ENCODE results near the gene TFAP2C.

TFAP2C gene

GRCh38 chr20:56636716-56637115 lies 7.6 kb downstream of the TFAP2C start:
- no peak overlapping the region for H2AFZ ChIP-seq (ENCODE audit: low read depth, low read length)
- H3K9ac ChIP-seq (ENCODE audit: low read depth, low read length) = no peak overlapping the region
- H3K4me1 ChIP-seq (ENCODE audit: insufficient read depth, low read length) = no peaks in the 10 kb centered on the region
- no peaks in the 10 kb centered on the region for H3K9me3 ChIP-seq (ENCODE audit: insufficient read depth, low read length, severe bottlenecking)
- peaks cover 28% of the 10 kb centered on the region for H3K27me3 ChIP-seq (ENCODE audit: insufficient read depth, low read length, poor library complexity)
- no peaks in the 10 kb centered on the region for H3K36me3 ChIP-seq (ENCODE audit: insufficient read depth, low read length)
- no peak overlapping the region for H3K4me2 ChIP-seq (ENCODE audit: insufficient read depth, low read length)
- H3K79me2 ChIP-seq (ENCODE audit: insufficient read depth, low read length) = no peaks in the 10 kb centered on the region
- ATAC-seq (ENCODE audit: insufficient read depth, low read depth) = no peak
- DNase-seq = no peak
- no peak overlapping the region for H3K27ac ChIP-seq (ENCODE audit: low read length)
- H3K4me3 ChIP-seq (ENCODE audit: low read depth in 1 of 2, low read length in 2 of 2) = no peak overlapping the region
- no peak for TF ChIP-seq EZH2 (IDR thresholded peaks at IDR 0.05; ENCODE audit: borderline replicate concordance, low read depth, low read length, severe bottlenecking)
- TF ChIP-seq CTCF (IDR thresholded peaks at IDR 0.05; ENCODE audit: borderline replicate concordance, extremely low read depth, low read length, poor library complexity, severe bottlenecking) = no peak
- H4K20me1 ChIP-seq (ENCODE audit: insufficient read depth, low read length) = no peaks in the 10 kb centered on the region

- DNase-seq (no peak), ATAC-seq (ENCODE audit: insufficient read depth, low read depth) (no peak)
- no peaks in the 10 kb centered on the region for H3K9me3 ChIP-seq (ENCODE audit: insufficient read depth, low read length, severe bottlenecking)
- H3K36me3 ChIP-seq (ENCODE audit: insufficient read depth, low read length) = no peaks in the 10 kb centered on the region
- no peak overlapping the region for H3K4me2 ChIP-seq (ENCODE audit: insufficient read depth, low read length)
- H2AFZ ChIP-seq (ENCODE audit: low read depth, low read length) = no peak overlapping the region
- no peaks in the 10 kb centered on the region for H3K4me1 ChIP-seq (ENCODE audit: insufficient read depth, low read length)
- H3K9ac ChIP-seq (ENCODE audit: low read depth, low read length) = no peak overlapping the region
- TF ChIP-seq EZH2 (IDR thresholded peaks at IDR 0.05; ENCODE audit: borderline replicate concordance, low read depth, low read length, severe bottlenecking) (no peak), CTCF (IDR thresholded peaks at IDR 0.05; ENCODE audit: borderline replicate concordance, extremely low read depth, low read length, poor library complexity, severe bottlenecking) (no peak)
- H3K79me2 ChIP-seq (ENCODE audit: insufficient read depth, low read length) = no peaks in the 10 kb centered on the region
- H3K27me3 ChIP-seq (ENCODE audit: insufficient read depth, low read length, poor library complexity) = peaks cover 28% of the 10 kb centered on the region
- H3K27ac ChIP-seq (ENCODE audit: low read length) = no peak overlapping the region
- no peak overlapping the region for H3K4me3 ChIP-seq (ENCODE audit: low read depth in 1 of 2, low read length in 2 of 2)
- H4K20me1 ChIP-seq (ENCODE audit: insufficient read depth, low read length) = no peaks in the 10 kb centered on the region
Measured at GRCh38 chr20:56637576-56637975, 8.5 kb downstream of the TFAP2C start.

DNA sequence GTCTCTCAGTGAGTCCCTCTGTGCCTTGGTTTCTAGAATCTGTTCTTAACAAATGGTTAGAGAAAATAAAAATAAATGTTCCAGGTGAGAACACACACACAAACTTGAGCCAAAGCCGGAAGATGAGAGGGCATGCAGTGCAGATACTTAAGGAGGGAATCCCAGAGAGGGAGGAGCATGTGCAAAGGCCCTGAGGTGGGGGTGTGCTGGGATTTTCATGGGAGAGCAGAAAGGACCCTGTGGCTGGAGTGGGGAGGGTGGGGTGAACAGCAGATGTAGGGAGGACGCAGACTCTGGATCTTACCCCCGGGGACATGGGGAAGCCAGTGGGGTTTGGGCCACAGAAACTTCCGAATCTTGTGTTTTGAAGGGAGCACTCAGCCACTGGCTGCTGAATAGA lies 17.5 kb downstream of the TFAP2C start:
- Histone ChIP-seq H3K4me1 (ENCODE audit: insufficient read depth, low read length) (no peaks in the 10 kb centered on the region), H4K20me1 (ENCODE audit: insufficient read depth, low read length) (no peaks in the 10 kb centered on the region), H3K27ac (ENCODE audit: low read length) (no peak overlapping the region), H3K27me3 (ENCODE audit: insufficient read depth, low read length, poor library complexity) (no peaks in the 10 kb centered on the region), H3K9ac (ENCODE audit: low read depth, low read length) (no peak overlapping the region), H2AFZ (ENCODE audit: low read depth, low read length) (no peak overlapping the region), H3K9me3 (ENCODE audit: insufficient read depth, low read length, severe bottlenecking) (no peaks in the 10 kb centered on the region), H3K79me2 (ENCODE audit: insufficient read depth, low read length) (no peaks in the 10 kb centered on the region), H3K4me2 (ENCODE audit: insufficient read depth, low read length) (no peak overlapping the region), H3K36me3 (ENCODE audit: insufficient read depth, low read length) (no peaks in the 10 kb centered on the region), H3K4me3 (ENCODE audit: low read depth in 1 of 2, low read length in 2 of 2) (no peak overlapping the region)
- ATAC-seq (ENCODE audit: insufficient read depth, low read depth) (no peak), DNase-seq (no peak)
- TF ChIP-seq CTCF (IDR thresholded peaks at IDR 0.05; ENCODE audit: borderline replicate concordance, extremely low read depth, low read length, poor library complexity, severe bottlenecking) (no peak), EZH2 (IDR thresholded peaks at IDR 0.05; ENCODE audit: borderline replicate concordance, low read depth, low read length, severe bottlenecking) (no peak)

GRCh38 chr20:56653211-56653610 lies 24.1 kb downstream of the TFAP2C start:
- no peak overlapping the region for H3K4me2 ChIP-seq (ENCODE audit: insufficient read depth, low read length)
- no peaks in the 10 kb centered on the region for H3K27me3 ChIP-seq (ENCODE audit: insufficient read depth, low read length, poor library complexity)
- H3K27ac ChIP-seq (ENCODE audit: low read length) = no peak overlapping the region
- no peaks in the 10 kb centered on the region for H4K20me1 ChIP-seq (ENCODE audit: insufficient read depth, low read length)
- H2AFZ ChIP-seq (ENCODE audit: low read depth, low read length) = no peak overlapping the region
- H3K9ac ChIP-seq (ENCODE audit: low read depth, low read length) = no peak overlapping the region
- H3K36me3 ChIP-seq (ENCODE audit: insufficient read depth, low read length) = no peaks in the 10 kb centered on the region
- DNase-seq (no peak), ATAC-seq (ENCODE audit: insufficient read depth, low read depth) (no peak)
- no peak overlapping the region for H3K4me3 ChIP-seq (ENCODE audit: low read depth in 1 of 2, low read length in 2 of 2)
- no peaks in the 10 kb centered on the region for H3K4me1 ChIP-seq (ENCODE audit: insufficient read depth, low read length)
- H3K79me2 ChIP-seq (ENCODE audit: insufficient read depth, low read length) = no peaks in the 10 kb centered on the region
- no peaks in the 10 kb centered on the region for H3K9me3 ChIP-seq (ENCODE audit: insufficient read depth, low read length, severe bottlenecking)
- no peak for TF ChIP-seq CTCF (IDR thresholded peaks at IDR 0.05; ENCODE audit: borderline replicate concordance, extremely low read depth, low read length, poor library complexity, severe bottlenecking)
- no peak for TF ChIP-seq EZH2 (IDR thresholded peaks at IDR 0.05; ENCODE audit: borderline replicate concordance, low read depth, low read length, severe bottlenecking)

Measured in DND-41 (cell line).